ENCODE data around the gene SGSH. TPM values are rescaled to one million over a fixed set of nuclear protein-coding genes. Genes with fewer than 3 reads are reported as not detected.
"Not testable (repeated sequence)": the region's sequence is repeated elsewhere in the genome, so short reads cannot be mapped to it uniquely, and the experiment has no call there.

SGSH gene
- total RNA-seq, 1 experiment from 2014 or later, result 10.2 TPM

DNA sequence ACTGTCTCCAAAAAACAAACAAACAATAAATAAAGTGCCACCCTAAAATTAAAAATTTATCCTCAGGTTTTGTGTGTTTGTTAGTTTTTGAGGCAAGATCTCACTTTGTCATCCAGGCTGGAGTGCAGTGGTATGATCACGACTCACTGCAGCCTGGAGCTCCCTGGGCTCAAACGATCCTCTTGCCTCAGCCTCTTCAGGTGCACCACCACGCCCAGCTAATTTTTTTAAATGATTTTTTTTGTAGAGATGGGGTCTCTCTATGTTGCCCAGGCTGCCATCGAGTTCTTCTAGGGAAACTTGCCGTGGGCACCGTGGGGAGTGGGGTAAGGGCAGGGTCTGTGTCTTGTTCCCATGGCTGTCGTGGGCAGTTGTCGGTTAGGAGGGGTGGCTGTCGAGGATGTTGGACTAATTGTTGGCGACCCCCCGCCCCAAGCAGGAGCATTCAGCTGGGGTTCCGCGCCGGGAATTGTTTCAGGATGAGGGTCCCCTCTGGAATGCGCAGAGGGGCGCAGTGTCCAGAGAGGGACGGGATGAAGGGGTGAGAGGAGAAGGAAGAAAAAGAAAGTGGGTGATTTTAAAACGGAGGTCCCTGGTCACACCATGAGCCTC lies 39.4 kb upstream of the SGSH start:
- Histone ChIP-seq H3K27me3 (ENCODE audit: control insufficient read depth, insufficient read depth, low read length) (no peaks in the 10 kb centered on the region), H3K36me3 (replicated peaks; ENCODE audit: control insufficient read depth, insufficient read depth, low read length) (peaks cover 2% of the 10 kb centered on the region), H3K4me3 (ENCODE audit: insufficient read depth, low read depth, low read length) (peak overlapping the region; percentile 44)
- DNase-seq, result no peak

DNA sequence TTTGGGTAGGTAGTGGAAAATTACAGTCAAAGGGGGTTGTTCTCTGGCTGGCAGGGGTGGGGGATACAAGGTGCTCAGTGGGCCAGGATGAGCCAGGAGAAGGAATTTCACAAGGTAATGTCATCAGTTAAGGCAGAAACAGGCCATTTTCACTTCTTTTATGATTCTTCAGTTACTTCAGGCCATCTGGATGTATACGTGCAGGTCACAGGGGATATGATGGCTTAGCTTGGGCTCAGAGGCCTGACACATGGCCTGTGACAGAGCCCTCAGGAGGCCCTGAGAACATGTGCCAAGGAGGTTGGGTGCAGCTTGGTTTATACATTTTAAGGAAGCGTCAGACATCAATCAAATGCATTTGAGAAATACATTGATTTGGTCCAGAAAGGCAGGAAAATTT lies 38.2 kb upstream of the SGSH start:
- DNase-seq; H3K4me3 ChIP-seq (ENCODE audit: insufficient read depth, low read depth, low read length); H3K36me3 ChIP-seq (replicated peaks; ENCODE audit: control insufficient read depth, insufficient read depth, low read length); H3K27me3 ChIP-seq (ENCODE audit: control insufficient read depth, insufficient read depth, low read length): not testable (repeated sequence)

DNA sequence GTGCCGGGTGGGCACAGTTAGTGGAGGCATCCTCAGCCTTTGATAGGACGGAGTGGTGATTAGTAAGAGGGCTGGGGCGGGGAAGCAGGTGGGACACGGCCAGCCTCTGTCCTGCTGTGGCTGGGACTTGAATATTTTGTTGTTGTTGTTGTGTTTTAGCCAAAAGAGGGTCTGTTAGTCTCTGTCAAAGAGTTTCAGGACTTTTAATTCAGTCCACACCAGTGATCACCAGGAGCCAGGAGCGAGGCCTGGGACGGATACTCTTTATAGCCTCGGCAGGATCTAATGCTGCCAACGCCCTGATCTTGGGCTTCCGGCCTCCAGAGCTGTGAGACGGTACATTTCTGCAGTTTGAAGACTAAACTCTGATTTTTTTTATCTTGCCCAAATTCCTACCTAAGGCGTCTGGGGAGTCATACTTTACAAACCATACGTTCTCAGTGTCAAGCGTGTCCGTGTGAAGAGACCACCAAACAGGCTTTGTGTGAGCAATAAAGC lies 37.6 kb upstream of the SGSH start:
- DNase-seq, result peak; percentile 54
- H3K36me3 ChIP-seq (replicated peaks; ENCODE audit: control insufficient read depth, insufficient read depth, low read length), result no peaks in the 10 kb centered on the region
- no peak overlapping the region for H3K4me3 ChIP-seq (ENCODE audit: insufficient read depth, low read depth, low read length)
- no peaks in the 10 kb centered on the region for H3K27me3 ChIP-seq (ENCODE audit: control insufficient read depth, insufficient read depth, low read length)

DNA sequence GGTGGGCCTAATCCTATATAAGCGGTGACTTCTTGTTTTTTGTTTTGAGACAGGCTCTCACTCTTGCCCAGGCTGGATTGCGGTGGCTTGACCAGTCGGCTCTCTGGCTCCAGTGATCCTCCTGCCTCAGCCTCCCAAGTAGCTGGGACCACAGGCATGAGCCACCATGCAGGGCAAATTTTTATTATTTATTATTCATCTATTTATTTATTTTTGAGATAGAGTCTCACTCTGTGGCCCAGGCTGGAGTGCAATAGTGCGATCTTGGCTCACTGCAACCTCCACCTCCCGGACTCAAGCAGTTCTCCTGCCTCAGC lies 35.9 kb upstream of the SGSH start:
- H3K4me3 ChIP-seq (ENCODE audit: insufficient read depth, low read depth, low read length), result no peak overlapping the region
- peaks cover 2% of the 10 kb centered on the region; the same call in 1 of the 2 replicates for H3K36me3 ChIP-seq (replicated peaks; ENCODE audit: control insufficient read depth, insufficient read depth, low read length)
- no peak for DNase-seq
- no peaks in the 10 kb centered on the region for H3K27me3 ChIP-seq (ENCODE audit: control insufficient read depth, insufficient read depth, low read length)

DNA sequence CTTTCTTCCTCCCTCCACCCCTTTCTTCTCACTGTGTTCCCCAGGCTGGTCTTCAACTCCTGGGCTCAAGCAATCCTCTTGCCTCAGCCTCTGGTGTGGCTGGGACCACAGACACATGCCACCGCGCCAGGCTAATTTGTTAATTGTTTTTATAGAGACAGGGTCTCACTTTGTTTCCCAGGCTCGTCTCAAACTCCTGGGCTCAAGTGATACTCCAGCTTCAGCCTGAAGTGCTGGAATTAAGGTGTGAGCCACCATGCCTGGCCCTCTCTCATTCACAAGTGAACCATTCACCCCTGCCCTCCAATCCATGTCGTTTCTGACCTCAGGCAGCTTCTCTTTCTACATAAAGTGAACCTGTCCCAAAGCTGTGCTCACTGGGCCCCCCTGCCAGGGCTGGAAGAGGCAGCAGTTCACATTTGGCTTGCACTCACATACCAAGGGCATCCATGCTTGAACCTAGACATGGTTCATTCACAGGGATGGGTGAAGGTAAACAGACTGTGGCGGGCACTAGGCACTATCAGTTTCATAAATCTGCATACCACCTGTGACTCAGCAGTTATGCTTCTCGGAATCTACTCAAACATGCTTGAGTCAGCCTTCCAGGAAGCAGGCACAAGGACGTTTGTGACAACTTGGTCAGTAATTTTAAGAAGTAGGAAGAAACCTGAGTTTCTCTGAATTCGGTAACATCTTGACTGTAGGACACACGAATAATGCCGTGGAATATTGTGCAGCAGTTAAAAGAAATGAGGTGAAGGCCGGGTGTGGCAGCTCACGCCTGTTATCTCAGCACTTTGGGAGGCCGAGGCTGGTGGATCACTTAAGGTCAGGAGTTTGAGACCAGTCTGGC lies 34.5 kb upstream of the SGSH start:
- Histone ChIP-seq H3K36me3 (replicated peaks; ENCODE audit: control insufficient read depth, insufficient read depth, low read length) (peaks cover 2% of the 10 kb centered on the region; the same call in 1 of the 2 replicates), H3K27me3 (ENCODE audit: control insufficient read depth, insufficient read depth, low read length) (no peaks in the 10 kb centered on the region), H3K4me3 (ENCODE audit: insufficient read depth, low read depth, low read length) (no peak overlapping the region)
- no peak for DNase-seq

DNA sequence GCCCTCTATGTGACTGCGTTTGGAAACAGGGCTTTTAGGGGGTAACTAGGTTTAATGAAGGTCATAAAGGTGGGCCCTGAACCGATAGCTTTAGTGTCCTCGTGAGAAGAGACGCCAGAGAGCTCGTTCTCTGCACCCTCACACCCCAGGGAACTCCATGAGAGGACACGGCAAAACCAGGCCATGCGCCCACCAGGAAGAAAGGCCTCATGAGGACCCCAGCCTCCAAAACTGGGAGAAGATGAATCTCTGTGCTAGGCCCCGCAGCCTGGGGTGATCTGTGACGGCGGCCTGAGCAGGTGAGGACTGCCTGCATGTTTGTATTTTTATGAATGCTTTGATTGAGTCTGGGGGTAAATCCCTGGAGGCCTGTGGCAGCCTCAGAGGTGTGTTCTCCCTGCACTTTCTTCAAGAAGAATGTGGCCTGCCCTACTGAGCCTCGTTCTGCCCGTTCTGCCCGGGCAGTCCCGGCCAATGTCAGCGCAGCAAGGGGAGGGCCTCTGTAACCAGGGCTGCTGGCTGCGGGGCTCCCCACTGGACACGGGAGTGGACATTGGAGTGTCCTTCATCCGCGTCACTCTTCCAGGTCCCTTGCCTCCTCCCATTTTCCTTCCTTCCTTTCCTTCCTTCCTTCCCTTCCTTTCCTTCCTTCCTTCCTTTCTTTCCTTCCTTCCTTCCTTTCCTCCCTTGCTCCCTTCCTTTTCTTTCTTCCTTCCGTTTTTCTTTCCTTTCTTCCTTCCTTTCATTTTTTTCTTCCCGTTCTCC lies 33.7 kb upstream of the SGSH start:
- H3K27me3 ChIP-seq (ENCODE audit: control insufficient read depth, insufficient read depth, low read length), result no peaks in the 10 kb centered on the region
- H3K36me3 ChIP-seq (replicated peaks; ENCODE audit: control insufficient read depth, insufficient read depth, low read length), result peaks cover 2% of the 10 kb centered on the region
- peak; percentile 33 for DNase-seq
- H3K4me3 ChIP-seq (ENCODE audit: insufficient read depth, low read depth, low read length), result no peak overlapping the region

DNA sequence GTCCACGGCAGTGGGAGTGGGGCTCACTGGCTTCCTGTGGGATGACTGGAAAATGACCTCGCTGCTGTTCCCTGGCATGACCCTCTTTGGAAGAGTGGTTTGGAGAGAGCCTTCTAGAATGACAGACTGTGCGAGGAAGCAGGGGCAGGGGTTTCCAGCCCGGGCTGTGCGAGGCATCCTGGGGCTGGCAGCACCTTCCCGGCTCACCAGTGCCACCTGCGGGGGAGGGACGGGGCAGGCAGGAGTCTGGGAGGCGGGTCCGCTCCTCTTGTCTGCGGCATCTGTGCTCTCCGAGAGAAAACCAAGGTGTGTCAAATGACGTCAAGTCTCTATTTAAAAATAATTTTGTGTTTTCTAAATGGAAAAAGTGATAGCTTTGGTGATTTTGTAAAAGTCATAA lies 32.7 kb upstream of the SGSH start:
- Histone ChIP-seq H3K4me3 (ENCODE audit: insufficient read depth, low read depth, low read length) (no peak overlapping the region), H3K27me3 (ENCODE audit: control insufficient read depth, insufficient read depth, low read length) (no peaks in the 10 kb centered on the region), H3K36me3 (replicated peaks; ENCODE audit: control insufficient read depth, insufficient read depth, low read length) (peaks cover 2% of the 10 kb centered on the region)
- DNase-seq, result peak; percentile 96

DNA sequence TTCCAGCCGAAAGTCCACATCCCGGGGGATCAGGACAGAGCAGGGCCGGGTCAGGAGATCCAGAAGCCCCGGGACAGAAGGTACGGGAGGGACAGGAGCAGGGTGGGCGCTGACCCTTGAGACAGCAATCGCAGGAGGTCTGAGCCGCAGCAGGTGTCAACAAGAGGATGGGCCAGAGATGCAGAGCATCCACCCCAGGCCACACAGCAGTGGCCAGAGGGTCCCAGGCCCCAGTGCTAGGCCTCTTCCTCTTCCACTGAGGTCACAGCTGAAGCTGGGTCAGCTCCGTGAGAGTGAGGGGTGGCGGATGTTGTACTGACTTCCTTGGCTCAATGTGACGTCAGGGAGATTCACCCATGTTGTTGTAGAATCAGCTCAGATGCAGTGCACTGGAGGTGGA lies 31.8 kb upstream of the SGSH start:
- peak; percentile 26 for DNase-seq
- Histone ChIP-seq H3K36me3 (replicated peaks; ENCODE audit: control insufficient read depth, insufficient read depth, low read length) (peaks cover 2% of the 10 kb centered on the region), H3K4me3 (ENCODE audit: insufficient read depth, low read depth, low read length) (no peak overlapping the region), H3K27me3 (ENCODE audit: control insufficient read depth, insufficient read depth, low read length) (no peaks in the 10 kb centered on the region)

DNA sequence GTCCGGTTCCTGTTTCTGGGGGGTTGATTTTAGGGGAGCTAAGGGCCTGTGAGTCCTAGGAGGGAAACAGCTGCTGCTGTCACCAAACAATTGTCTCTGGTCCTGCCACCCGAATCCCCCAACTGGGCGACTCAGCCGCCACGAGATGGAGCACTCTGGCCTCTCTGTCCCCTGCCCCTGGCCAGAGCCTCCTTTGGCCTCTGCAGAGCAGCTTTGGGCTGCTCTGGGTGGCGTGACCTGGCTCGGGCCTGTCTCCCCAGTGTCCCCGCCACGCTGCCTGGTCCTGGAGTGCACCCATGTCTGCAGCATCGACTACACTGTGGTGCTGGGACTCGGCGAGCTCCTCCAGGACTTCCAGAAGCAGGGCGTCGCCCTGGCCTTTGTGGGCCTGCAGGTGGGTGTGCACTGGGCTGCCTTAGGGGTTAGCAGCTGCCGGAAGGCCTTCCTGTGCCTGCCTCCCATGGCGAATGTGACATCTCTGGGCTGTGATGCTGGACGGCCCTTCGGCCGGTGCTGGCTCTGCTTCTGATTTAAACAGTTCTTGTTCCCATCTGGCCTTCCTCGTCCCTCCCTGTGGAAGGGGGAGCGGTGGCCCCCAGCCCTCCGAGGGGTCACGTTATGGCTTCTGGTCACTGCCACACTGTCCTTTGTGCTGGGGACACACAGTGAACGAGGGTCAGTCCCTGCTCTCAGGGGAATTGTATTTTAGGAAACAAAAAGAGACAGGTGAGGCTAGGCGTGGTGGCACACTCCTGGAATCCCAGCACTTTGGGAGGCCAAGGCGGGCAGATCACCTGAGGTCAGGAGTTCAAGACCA lies 29.0 kb upstream of the SGSH start:
- peak; percentile 48 for DNase-seq
- H3K4me3 ChIP-seq (ENCODE audit: insufficient read depth, low read depth, low read length), result no peak overlapping the region
- H3K27me3 ChIP-seq (ENCODE audit: control insufficient read depth, insufficient read depth, low read length), result no peaks in the 10 kb centered on the region
- H3K36me3 ChIP-seq (replicated peaks; ENCODE audit: control insufficient read depth, insufficient read depth, low read length), result peaks cover 2% of the 10 kb centered on the region

DNA sequence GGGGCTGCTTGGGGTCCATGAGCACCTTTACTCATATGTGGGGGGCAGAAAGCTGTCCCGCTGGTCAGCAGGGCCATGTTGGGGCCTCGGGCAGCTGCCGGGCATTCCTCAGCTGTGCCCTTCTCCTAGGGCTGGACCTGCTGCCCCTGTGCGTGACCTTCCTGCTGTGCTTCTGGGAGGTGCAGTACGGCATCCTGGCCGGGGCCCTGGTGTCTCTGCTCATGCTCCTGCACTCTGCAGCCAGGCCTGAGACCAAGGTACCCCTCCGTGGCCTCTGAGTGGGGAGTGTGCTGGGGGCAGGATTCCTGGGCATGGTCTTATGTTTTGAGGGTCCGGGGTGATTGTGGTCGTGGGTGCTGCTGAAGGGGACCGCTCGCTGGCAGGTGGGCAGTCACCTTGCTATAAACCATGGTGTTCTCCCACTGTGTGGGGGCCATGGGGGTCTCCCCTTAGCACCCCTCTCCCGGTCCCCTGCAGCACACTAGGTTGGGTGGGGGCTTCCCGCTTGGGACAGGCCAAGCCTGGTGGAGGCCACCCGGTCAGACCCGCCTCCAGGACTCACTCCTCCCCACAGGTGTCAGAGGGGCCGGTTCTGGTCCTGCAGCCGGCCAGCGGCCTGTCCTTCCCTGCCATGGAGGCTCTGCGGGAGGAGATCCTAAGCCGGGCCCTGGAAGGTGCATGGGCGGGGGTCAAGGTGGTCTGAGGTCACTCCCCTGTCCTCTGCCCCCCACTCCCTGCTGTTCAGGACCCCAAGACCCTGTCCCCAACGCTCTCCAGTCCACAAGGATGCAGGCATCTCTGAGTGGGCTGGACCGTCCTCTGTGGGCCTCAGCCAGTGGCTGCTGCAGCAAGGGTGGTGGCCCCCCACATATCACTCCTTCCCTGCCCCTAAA lies 28.1 kb upstream of the SGSH start:
- DNase-seq, result peak; percentile 48
- peaks cover 2% of the 10 kb centered on the region for H3K36me3 ChIP-seq (replicated peaks; ENCODE audit: control insufficient read depth, insufficient read depth, low read length)
- no peaks in the 10 kb centered on the region for H3K27me3 ChIP-seq (ENCODE audit: control insufficient read depth, insufficient read depth, low read length)
- no peak overlapping the region for H3K4me3 ChIP-seq (ENCODE audit: insufficient read depth, low read depth, low read length)

DNA sequence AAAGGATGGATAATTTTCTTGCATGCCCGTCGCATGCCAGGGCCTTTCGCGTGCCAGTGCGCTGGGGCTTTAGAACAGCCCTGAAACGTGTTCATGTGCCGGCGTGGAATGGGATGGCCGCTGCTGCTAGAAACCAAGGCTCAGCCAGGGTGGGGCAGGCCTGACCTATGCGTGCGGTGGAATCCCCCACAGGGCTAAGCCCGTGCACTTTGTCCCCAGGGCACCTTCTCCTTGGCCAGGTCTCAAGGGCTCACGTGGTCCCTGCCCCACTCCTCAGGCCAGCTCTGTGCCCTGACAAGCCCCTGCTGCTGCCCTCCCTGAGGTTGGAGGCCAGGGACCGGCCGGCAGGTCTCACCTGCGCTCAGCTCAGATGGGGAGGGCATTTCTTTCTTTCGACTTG lies 27.4 kb upstream of the SGSH start:
- DNase-seq, result peak; percentile 34
- H3K36me3 ChIP-seq (replicated peaks; ENCODE audit: control insufficient read depth, insufficient read depth, low read length), result peaks cover under 1% of the 10 kb centered on the region; the same call in 1 of the 2 replicates
- no peak overlapping the region for H3K4me3 ChIP-seq (ENCODE audit: insufficient read depth, low read depth, low read length)
- H3K27me3 ChIP-seq (ENCODE audit: control insufficient read depth, insufficient read depth, low read length), result no peaks in the 10 kb centered on the region

DNA sequence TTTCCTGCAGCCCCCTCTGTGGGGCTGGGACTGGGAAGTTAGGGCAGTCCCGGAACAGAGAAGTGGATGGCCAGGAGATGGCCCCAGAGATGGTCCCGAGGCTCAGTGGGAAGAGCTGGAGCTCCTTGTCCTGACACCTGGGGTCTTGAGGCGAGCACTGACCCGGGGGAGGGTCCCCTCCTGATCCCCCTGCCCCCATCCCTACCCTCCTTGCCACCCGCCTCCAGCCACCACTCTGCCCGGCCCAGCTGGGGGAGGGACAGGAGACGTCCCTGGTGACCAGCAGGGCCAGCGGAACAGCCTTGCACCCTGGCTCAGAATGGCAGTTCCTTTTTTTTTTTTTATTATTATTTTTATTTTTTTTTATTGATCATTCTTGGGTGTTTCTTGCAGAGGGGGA lies 26.6 kb upstream of the SGSH start:
- H3K27me3 ChIP-seq (ENCODE audit: control insufficient read depth, insufficient read depth, low read length), result no peaks in the 10 kb centered on the region
- no peak overlapping the region for H3K4me3 ChIP-seq (ENCODE audit: insufficient read depth, low read depth, low read length)
- peak; percentile 47 for DNase-seq
- peaks cover 1% of the 10 kb centered on the region for H3K36me3 ChIP-seq (replicated peaks; ENCODE audit: control insufficient read depth, insufficient read depth, low read length)

DNA sequence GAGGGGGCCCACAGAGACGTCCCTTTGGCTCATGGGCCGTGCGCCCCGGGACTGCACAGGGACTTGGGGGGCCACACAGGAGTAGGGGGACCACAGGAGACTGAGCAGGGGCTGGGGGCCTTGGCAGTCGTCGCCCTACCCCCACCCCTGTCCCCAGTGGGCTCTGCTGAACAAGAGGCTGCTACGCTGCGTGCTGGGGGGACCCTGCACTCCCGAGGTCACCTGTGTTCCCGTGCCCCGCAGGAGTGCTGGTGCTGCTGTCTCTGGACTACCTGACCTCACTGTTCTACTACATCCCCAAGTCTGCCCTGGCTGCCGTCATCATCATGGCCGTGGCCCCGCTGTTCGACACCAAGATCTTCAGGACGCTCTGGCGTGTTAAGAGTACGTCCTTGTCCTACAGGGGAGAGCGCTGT lies 26.1 kb upstream of the SGSH start:
- no peaks in the 10 kb centered on the region for H3K27me3 ChIP-seq (ENCODE audit: control insufficient read depth, insufficient read depth, low read length)
- peaks cover 1% of the 10 kb centered on the region for H3K36me3 ChIP-seq (replicated peaks; ENCODE audit: control insufficient read depth, insufficient read depth, low read length)
- peak; percentile 35 for DNase-seq
- no peak overlapping the region for H3K4me3 ChIP-seq (ENCODE audit: insufficient read depth, low read depth, low read length)
